Left lung (tissue), 10 donors: ENCODE measurements around the gene IRAK2. TPM values are rescaled to one million over a fixed set of nuclear protein-coding genes. Genes with fewer than 3 reads are reported as not detected.

Experiments
- ATAC-seq: fragments of 200-7000 bp; cut with Tn5 transposase; one replicate; pipeline ENCODE4 v1.9.1; 2020; ENCODE audit warnings: moderate library complexity
- DNase-seq, 4 donors: peaks; one replicate each; pipeline ENCODE4 v3.0.0-alpha.2; 2013 to 2020
- H3K27ac ChIP-seq, 2 donors: fragments of 200-600 bp; sonication (generic) in 1 of 2; one replicate each; pipeline versions ENCODE4 v1.5.0 to v1.8.0; 2020 to 2021
- H3K27me3 ChIP-seq, 2 donors: fragments of 200-600 bp; sonication (generic) in 1 of 2; one replicate each; pipeline versions ENCODE4 v1.5.0 to v1.8.0; 2020 to 2021
- H3K36me3 ChIP-seq, 2 donors: fragments of 200-600 bp; sonication (generic) in 1 of 2; one replicate each; pipeline versions ENCODE4 v1.5.0 to v1.8.0; 2020 to 2021
- H3K4me1 ChIP-seq, 2 donors: fragments of 200-600 bp; one replicate each; pipeline ENCODE4 v1.8.0; 2021
- H3K4me3 ChIP-seq, 2 donors: fragments of 200-600 bp; sonication (generic) in 1 of 2; one replicate each; pipeline versions ENCODE4 v1.5.0 to v1.8.0; 2020 to 2021; ENCODE audit warnings: mild to moderate bottlenecking in 1 of 2
- H3K9me3 ChIP-seq, 2 donors: fragments of 200-600 bp; sonication (generic) in 1 of 2; one replicate each; pipeline versions ENCODE4 v1.5.0 to v1.8.0; 2020 to 2021
- intact Hi-C, 2 donors: fragments of 100-400 bp; cut with DNase I; formaldehyde crosslinking; loops; one replicate each; pipeline versions ENCODE4 v1.11.2 to v1.14.2; 2022
- polyA plus RNA-seq, 6 donors: library from polyadenylated mRNA; unstranded; fragments of 120-200 nt; gene quantifications; one replicate each; pipeline ENCODE4 v1.2.1, GENCODE V29; 2013; ENCODE audit not compliant: insufficient read length in 6 of 6
- total RNA-seq, 2 donors: library from RNA; stranded (reverse); fragmentation: NEBNext Ultra II Directional; extraction: Animal tissue kit (Norgen Biotek cat#: 25700); gene quantifications; one replicate each; pipeline ENCODE4 v1.2.1, GENCODE V29; 2021
- TF ChIP-seq, protein P1 (sequence below), 2 donors: fragments of 200-600 bp; sonication (generic) in 1 of 2; IDR thresholded peaks; one replicate each; pipeline versions ENCODE4 v1.5.0 to v1.8.0; 2021; ENCODE audit warnings: antibody characterized with exemption in 2 of 2
- donor health status: DM: no; HTN: yes; CAD: no.
- donor health status: DM: no; HTN: no; CAD: no.

Gene IRAK2
- total and polyA plus RNA-seq, 8 donors = 1.7 to 8.5 (median 2.5) TPM

DNA sequence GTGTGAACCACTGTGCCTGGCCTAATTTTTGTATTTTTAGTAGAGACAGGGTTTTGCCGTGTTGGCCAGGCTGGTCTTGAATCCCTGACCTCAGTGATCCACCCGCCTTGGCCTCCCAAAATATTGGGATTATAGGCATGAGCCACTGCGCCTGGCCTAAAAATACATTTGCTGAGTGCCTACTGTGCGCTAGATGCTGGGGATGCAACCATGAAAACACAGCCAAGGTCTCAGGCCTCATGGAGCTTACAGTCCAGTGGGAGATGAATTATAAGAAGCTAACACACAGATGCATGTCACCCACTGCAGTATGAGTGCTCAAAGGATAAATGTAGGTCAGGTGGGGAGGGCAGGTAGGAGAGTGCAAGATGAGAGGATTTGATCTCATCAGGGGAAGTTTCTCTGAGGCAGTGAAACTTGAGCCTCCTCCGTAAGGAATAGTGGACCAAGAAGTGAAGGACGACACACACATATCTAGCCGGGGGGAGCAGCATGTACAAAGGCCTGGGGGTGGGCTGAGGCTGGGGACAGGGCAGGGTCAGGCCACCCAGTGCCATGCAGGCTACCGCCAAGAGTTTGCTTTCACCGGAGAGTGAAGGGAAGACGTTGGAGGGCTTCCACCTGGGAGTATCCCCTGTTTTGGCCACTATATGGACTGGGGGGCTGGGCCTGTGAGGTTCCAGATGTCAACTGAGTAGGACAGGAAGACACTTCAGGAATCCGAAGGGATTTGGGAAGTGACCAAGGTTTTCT is 24.3 kb downstream of the IRAK2 start:
- peak overlapping the region; percentile 75 to 91 for H3K27ac ChIP-seq
- peaks cover 38 to 89% of the 10 kb centered on the region in 2 donors for H3K4me1 ChIP-seq
- DNase-seq (no peak), ATAC-seq (no peak)
- H3K27me3 ChIP-seq = no peaks in the 10 kb centered on the region
- H3K9me3 ChIP-seq = no peaks in the 10 kb centered on the region
- TF ChIP-seq, protein P1, sequence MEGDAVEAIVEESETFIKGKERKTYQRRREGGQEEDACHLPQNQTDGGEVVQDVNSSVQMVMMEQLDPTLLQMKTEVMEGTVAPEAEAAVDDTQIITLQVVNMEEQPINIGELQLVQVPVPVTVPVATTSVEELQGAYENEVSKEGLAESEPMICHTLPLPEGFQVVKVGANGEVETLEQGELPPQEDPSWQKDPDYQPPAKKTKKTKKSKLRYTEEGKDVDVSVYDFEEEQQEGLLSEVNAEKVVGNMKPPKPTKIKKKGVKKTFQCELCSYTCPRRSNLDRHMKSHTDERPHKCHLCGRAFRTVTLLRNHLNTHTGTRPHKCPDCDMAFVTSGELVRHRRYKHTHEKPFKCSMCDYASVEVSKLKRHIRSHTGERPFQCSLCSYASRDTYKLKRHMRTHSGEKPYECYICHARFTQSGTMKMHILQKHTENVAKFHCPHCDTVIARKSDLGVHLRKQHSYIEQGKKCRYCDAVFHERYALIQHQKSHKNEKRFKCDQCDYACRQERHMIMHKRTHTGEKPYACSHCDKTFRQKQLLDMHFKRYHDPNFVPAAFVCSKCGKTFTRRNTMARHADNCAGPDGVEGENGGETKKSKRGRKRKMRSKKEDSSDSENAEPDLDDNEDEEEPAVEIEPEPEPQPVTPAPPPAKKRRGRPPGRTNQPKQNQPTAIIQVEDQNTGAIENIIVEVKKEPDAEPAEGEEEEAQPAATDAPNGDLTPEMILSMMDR (IDR thresholded peaks at IDR 0.05) = no peak
- H3K36me3 ChIP-seq = peaks cover 0 to 10% of the 10 kb centered on the region in 2 donors
- H3K4me3 ChIP-seq = no peak overlapping the region
- intact Hi-C loops = no loop called here

DNA sequence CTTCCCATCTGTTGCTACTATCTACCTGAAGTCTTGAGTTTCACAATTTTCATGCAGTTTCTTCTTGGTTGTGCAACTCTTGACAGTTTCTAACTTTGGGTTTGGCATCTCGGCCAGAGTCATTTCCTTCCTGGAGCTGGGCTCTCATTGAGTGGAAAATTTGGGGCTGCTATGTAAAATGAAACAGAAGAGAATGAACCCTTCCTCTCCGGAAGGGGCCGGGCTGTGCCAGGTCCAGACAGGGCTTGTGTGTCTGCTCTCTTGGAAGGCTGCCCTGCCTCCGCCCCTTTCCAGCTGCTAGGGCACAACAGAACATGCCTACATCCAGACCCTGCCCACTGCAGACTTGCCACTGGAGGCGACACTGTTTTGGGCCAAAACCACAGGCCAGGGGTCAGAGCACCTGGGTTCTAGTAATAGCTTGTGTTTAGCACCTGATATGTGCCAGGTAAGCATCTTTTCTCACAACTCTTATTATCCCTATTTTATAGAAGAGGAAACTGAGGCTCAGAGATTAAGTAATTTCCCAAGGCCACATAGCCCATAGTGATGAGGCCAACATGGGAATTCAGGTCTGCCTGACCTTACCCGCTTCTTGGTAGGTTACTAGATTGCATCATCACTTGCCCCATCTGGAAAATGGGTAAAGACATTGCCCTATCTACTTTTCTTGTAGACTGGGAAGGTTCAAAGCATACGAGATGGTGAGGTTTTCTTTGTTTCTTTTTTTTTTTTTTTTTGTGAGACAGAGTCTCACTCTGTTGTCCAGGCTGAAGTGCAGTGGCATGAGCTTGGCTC is 25.0 kb downstream of the IRAK2 start:
- Histone ChIP-seq H3K9me3 (no peaks in the 10 kb centered on the region), H3K4me3 (no peak overlapping the region), H3K4me1 (peaks cover 38 to 92% of the 10 kb centered on the region in 2 donors), H3K27me3 (no peaks in the 10 kb centered on the region), H3K27ac (peak overlapping the region; percentile 75 to 91), H3K36me3 (peaks cover 0 to 9% of the 10 kb centered on the region in 2 donors)
- ATAC-seq (peak; percentile 61), DNase-seq (peak in 3 of 4 donors; percentile 30 to 94 (median 85))
- TF ChIP-seq, protein P1 (IDR thresholded peaks at IDR 0.05) = no peak
- intact Hi-C loops = no loop called here

DNA sequence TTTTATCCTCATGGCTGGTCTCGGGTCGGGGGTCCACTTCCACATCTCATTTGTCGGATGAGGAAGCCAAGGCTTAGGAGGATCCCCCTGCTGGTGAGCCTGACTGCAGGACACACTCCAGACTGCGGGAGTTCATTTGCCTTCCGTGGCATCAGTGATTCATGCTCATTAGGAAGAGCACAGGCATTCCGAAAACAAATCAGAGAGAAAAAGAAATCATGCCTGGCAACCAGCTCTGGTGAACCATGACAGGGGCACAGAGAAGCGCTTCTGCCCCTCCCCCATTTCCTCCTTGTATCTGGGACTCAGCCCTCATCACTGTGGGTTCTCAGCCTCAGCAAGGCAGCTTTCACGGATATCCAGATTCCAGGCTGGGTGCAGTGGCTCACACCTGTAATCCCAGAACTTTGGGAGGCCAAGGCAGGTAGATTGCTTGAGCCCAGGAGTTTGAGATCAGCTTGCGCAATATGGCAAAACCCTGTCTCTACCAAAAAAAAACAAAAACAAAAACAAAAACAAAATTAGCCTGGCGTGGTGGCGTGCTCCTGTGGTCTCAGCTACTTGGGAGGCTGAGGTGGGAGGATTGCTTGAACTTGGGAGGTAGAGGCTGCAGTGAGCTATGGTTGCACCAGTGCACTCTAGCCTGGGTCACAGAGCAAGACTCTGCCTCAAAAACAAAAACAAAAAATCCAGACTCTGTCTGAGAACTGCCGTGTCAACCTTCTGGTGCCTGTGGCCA is 28.4 kb downstream of the IRAK2 start:
- no peaks in the 10 kb centered on the region for H3K27me3 ChIP-seq
- H3K36me3 ChIP-seq = no peaks in the 10 kb centered on the region
- ATAC-seq (peak; percentile 2), DNase-seq (no peak)
- TF ChIP-seq, protein P1 (IDR thresholded peaks at IDR 0.05) = peak in 1 of 2 donors; percentile 30
- H3K9me3 ChIP-seq = no peaks in the 10 kb centered on the region
- H3K27ac ChIP-seq = peak overlapping the region; percentile 81 to 91
- H3K4me3 ChIP-seq = no peak overlapping the region
- H3K4me1 ChIP-seq = peaks cover 44 to 98% of the 10 kb centered on the region in 2 donors
- intact Hi-C loops = no loop called here

DNA sequence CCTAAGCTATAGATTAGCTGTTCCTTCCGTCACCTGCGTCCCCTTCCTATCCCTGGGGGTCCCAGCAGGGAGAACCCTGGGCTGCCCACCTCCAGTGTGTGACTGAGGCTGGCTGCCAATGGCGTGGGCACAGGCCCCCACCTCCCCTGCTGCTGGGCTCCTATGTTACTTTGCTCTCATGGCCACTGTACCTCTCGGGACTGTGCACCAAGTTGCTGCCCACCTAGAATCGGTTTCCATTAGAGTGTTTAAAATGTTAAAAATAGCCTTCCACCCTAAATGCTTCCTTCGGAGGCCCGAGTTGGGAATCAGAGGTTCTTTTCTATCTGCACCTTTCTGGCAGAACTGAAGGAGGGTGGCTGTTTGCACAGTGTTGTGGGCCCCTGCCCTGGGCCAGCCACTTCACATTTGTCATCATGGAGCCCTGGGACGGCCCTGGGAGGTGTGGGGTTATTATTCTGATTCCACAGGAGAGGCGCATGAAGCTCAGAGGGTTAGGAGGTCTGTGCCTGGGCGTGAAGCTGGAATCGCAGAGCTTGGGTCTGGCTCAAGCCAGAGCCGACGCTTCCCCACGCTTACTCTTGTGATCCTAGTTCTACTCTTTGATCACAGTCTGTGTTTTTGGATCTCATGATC is 29.1 kb downstream of the IRAK2 start:
- peaks cover 43 to 98% of the 10 kb centered on the region in 2 donors for H3K4me1 ChIP-seq

More for the DNA sequence above, 29.1 kb downstream of the IRAK2 start:
- peak overlapping the region; percentile 33 to 91 for H3K27ac ChIP-seq
- H3K36me3 ChIP-seq = no peaks in the 10 kb centered on the region
- no peak for DNase-seq
- no peak for ATAC-seq
- H3K4me3 ChIP-seq = no peak overlapping the region
- TF ChIP-seq, protein P1 (IDR thresholded peaks at IDR 0.05) = no peak
- intact Hi-C loops = no loop called here
- H3K27me3 ChIP-seq = no peaks in the 10 kb centered on the region
- no peaks in the 10 kb centered on the region for H3K9me3 ChIP-seq
